HG02588 (cell line): ENCODE measurements around the gene GRK5.
A peak's percentile ranks its signal among the peaks of the same experiment; 100 is the strongest.
"Not testable (repeated sequence)": the region's sequence is repeated elsewhere in the genome, so short reads cannot be mapped to it uniquely, and the experiment has no call there.

ENCODE experiments used
- ATAC-seq: cut with Tn5 transposase; IDR thresholded peaks from one replicate; pipeline ENCODE4 v1.9.1; 2021; ENCODE audit warnings: mild to moderate bottlenecking, moderate library complexity; ENCODE audit not compliant: unreplicated experiment

GRK5 gene

DNA sequence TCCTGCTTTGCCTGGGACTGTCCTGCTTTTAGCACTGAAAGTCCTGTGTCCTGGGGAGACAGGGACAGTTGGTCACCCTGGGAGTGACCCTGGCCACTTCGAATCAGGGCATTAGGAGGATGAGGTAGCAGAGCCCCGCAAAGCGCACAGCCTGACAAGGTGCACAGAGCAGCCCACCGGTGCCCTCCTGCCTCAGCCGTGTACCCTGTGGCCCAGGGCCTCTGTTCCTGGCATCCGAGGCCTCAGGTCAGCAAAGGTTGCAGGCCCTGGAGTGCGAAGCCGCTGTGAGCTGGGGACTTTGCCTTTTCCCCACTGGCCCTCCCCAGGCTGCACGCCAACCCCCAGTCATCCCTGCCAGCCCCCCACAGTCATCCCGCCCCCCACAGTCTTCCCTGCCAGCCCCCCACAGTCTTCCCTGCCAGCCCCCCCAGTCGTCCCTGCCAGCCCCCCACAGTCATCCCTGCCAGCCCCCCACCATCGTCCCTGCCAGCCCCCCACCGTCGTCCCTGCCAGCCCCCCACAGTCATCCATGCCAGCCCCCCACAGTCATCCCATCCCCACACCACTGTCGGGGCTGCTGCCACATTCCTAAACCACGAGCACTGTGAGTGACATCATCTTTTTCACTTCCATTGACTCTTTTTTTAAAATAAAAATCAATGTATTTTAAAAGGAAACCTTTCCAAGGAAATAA, 243.4 kb downstream of the GRK5 start:
- ATAC-seq: no peak

DNA sequence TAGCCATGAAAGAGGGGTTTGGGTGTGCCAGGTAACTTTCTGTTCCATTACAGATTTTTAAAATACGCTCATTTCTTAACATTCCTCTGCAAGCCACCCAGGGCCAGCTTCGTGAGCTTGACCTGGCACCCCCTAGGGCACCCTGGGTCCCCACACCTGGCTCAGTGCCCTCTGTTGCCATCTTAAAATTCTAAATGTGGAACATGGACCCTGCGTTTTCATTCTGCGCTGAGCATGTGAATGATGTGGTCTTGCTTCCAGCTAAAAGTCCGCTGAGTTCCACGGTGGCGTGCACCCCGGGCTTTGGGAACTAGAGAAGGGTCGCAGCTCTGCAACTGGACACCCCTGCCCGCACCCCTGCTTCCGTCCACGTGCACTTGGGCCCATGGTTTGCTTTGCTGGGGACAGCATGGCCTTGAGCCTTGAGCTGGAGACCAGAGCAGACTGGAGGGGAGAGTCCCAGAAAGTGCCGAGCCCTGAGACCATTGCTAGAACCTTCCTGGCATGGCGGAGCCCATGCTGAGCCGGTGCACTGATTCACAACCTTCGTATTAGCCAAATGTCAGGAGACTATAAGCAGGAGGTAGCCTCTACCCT, 244.0 kb downstream of the GRK5 start:
- no peak for ATAC-seq

DNA sequence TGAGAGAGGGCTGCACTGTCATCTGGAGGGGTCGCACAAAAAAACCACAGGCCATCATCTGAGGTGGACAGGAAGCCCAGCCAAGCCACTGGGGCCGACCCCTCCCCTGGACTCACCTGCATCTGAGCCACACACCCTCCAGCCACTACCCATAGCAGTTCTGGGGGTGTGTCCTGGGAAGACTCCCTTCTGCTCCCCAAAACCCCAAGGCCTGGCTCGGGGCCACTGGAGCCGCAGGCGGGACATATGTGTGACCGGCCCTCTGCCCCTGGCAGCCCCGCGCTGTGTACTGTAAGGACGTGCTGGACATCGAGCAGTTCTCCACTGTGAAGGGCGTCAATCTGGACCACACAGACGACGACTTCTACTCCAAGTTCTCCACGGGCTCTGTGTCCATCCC, 245.0 kb downstream of the GRK5 start:
- ATAC-seq: no peak

DNA sequence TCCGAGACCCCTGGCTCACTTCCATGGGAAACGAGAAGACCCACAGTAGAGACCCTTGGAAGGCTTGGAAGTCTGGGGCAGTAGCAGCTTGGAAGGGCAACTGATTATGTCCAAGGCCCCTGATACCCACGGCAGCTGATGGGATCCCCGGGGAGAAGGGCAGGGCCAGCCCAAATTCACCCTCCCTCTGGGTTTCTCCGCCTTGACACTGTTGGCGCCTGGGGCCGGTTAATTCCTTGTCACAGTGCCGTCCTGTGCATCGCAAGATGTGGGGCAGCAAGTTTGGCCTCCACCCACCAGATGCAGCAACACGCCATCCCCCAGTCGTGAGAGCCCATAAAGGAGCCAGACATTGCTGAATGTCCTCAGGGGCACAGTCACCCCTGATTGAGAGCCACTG, 245.9 kb downstream of the GRK5 start:
- ATAC-seq: no peak

DNA sequence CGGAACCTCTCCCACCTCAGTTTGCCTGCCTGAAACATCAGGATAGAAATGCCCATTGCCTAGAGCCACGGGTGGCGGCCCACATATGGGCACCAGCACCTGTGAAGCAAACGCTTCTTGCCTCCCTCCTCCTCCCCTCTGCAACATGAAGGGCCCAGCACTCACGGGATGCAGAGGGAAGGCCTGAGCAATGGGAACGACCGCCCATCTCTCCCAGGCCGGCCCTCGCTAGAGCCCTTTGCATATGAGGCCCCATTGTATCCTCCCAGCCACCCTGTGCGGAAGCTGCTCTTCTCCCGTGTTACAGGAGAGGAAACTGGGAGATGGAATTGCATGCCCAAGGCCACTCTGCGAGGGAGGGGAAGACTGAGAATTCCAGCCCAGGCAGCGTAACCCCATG, 246.9 kb downstream of the GRK5 start:
- ATAC-seq: no peak

DNA sequence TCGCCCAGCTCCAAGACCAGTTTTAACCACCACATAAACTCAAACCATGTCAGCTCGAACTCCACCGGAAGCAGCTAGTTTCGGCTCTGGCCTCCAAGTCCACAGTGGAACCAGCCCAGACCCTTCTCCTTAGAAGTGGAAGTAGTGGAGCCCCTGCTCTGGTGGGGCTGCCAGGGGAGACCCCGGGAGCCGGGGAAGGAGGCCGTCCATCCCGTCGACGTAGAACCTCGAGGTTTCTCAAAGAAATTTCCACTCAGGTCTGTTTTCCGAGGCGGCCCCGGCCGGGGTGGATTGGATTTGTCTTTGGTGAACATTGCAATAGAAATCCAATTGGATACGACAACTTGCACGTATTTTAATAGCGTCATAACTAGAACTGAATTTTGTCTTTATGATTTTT, 247.6 kb downstream of the GRK5 start:
- ATAC-seq: no peak

DNA sequence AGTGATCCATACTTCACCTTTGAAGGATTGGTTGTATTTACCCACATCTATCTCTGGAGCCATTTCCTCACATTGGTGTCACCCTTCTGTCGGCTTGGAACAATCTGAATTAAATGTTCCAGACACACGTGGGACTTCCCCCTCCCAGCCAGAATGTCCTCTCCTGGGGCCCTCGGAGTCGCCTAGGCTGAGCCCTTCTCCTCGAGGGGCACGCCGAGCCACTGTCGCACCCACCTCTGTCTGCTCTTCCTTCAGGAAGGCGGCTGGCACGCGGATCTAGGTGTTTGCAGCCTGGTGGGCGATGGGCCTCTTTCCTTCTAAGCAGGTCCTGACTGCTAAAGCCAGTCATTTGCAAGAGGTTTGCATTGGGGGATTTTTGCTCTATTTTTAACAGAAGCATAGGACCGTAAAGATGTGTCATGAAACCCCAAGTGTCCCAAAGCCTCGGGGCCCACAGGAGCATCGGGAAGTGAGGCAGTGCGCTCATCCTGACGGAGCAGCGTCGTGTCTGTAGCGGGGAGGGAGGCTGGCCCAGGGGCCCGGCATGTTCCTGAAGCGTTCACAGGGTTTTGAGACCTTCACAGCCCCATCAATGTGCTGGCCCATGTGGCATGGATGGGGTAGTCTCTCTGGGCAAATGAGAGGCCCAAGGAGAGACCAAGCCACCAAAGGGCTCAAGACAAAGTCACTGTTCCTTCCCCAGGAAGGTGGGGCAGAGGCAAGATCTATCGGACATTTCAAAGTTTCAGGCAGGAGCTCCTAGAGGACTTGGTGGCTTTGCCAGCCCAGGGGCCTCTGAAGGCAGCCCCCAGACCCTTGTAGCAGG, 248.5 kb downstream of the GRK5 start:
- ATAC-seq: peak; percentile 60

DNA sequence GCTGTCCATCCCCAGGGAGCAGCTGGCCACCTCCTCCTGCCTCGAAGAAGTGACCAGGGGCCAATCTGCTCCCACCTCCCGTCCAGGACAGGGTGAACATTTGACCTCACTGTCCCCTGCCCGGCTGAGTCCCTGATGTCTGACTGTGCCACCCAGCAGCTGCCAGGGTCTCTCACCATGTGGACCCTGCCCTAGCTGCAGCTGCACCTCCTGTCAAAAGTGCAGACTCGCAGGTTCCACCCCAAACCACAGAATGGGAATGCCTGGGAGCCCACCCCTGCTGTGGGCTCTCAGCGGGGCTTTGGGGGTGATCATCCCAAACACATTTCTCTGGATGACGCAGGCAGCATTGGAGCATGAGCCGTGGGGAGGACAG, 249.1 kb downstream of the GRK5 start:
- no peak for ATAC-seq

DNA sequence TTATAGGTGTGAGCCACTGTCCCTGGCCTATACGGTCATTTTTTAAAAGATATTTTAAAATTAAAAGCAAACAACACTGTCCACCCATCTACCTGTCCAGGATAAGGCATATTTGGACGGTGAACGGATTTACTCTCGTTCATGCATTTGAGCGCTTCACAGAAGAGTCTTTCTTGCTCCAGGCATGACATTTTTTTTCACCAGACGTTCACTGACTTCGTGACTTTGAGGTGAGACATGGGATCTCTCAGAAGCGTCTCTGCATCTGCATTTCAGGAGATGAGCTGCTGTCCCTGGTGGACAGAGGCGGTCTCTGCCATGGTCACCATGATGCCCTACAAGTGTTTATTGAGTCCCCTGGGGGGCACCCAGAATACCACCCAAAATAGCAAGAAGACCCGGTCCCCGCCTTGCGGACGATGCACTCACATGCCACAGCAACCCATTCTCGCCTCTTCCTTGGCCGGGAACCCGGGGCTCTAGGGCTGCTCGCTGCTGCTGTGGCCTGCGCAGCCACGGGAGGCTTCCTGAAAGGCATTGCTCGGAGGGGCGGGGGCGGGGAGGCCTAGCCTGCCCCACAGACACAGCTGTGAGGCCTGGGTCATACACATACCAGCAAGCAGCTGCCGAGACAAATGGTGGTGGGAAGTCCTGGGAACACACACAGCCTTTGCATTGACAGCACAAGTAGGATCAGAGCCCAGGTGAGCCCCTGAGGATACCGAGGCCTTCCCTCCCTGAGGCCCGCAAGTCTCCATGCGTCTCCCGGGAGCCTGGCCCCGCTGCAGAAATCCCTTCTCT, 250.8 kb downstream of the GRK5 start:
- ATAC-seq: no peak

DNA sequence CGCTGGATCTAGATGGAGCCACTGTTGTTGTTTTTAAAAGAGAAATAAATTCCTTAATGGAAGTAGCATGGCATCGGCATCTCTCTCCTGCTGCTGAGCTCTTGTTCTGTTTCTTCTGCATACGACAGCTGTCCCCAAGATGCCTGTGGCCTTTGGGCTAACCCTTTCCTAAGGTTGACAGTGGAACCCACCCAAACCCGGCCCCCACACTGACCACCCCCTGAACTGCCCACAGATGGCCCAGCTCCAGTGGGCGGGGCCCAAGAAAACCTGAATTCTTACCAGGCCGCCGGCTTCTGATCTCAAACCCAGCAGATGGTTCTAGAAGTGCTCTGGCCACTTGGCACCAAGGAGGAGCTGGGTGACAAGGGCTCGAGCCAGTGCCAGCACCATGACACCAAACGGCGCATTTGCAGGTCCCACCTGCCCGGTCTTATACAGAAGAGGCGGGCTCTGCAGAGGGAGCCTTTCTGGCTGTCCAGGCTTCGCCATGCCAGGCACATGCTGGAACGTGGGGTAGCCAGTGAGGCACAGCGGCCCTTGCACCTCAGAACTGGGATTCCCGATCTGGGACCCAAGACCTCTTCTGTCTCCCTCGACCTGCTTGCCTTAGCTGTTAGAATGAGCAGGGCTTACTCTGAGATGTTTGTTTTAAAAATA, 252.4 kb downstream of the GRK5 start:
- no peak for ATAC-seq

DNA sequence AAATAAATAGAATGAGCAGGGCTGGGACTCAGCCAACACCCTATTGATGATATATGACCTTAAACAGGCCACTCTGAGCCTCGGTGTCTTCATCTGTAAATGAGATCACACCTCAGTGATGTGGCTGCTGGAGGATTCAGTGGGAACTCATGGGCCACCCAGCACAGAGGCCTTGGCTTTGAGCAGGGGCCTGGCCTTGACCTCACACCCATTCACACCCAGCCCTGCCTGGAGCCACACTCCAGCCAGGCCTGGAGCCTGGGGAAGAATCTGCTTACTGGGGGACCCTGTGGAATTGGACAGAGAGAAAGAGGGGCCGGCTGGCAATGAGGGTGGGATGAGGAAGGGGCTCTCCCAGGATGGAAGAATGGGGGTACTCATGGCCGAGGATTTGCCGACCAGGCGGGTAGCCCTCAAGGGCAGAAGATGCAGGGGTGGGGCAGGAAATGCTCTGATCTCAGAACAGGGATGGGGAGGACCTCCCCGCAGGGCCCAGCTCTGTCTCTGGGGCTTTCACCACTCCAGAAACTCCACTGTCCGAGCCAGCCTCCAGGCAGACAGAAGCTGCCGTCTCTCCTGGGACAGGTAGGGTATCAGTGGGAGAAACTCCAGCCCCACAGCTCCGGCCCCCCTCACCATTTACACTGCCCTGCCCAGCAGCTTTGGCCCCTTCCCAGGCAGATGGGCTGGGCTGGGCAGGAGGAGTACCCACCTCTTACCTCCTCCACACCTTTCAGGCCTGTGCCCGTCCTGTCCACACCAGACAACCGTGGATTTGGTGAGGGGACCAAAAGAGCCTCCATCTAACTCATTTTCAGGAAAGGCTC, 253.2 kb downstream of the GRK5 start:
- ATAC-seq: no peak

DNA sequence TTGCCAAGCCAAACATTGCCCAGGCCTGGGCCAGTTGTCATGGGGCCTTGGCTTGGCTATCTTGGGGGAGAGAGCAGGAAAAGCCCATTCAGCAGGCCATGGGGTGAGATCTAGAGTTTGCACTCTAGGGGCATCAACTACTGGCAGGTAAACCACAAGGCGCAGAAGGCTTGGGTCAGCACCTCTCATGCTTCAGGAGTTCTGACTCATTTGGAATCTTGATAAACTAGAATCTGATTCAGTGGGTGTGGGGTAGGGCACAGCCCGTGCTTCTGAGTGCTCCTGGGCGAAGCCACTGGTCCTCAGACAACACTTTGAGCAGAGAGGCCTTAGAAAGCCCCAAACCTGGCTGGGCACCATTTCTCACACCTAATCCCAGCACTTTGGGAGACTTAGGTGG, 254.0 kb downstream of the GRK5 start:
- no peak for ATAC-seq

DNA sequence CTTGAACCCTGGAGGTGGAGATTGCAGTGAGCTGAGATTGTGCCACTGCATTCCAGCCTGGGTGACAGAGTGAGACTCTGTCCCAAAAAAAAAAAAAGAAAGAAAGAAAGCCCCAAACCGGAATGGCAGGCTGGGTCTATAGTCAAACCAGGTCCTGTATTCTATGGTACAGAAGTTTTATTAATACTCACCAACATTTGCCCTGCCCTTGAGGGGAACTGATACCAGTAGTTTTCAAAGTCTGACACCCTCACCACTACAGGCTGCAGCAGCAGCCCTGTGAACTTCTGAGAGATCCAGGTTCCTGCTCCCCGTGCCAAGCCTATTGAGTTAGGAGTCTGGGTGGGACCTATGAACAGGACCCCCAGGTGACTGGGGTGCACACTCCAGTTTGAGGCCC, 254.6 kb downstream of the GRK5 start:
- no peak for ATAC-seq

DNA sequence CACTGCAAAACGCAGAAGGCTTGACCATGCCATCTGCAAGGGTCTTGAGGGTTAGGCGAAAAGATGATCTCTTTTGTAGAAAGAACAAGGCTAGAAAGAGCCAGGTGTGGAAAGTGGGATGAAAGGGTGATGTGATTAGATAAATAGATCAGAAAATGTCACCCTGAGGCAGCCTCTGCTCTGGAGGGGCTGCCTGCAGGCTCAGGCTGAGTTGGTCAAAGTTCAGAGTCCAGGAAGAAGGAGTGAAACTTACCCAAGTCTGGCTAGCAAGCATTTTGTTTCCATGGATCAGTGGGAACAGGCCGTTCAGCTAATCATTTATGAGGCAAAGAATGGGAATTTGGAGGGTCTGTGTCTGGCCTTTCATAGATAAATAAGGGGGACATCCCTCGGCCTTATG, 255.4 kb downstream of the GRK5 start:
- ATAC-seq: no peak

DNA sequence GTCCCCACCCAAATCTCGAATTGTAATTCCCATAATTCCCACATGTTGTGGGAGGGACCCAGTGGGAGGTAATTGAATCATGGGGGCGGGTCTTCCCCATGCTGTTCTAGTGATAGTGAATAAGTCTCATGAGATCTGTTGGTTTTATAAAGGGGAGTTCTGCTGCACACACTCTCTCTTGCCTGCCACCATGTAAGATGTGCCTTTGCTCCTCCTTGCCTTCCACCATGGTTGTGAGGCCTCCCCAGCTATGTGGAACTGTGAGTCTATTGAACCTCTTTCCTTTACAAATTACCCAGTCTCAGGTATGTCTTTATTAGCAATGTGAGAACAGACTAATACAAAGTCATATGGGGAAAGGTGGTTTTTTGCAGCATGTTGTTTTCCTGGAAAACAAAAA, 255.8 kb downstream of the GRK5 start:
- not testable (repeated sequence) for ATAC-seq

DNA sequence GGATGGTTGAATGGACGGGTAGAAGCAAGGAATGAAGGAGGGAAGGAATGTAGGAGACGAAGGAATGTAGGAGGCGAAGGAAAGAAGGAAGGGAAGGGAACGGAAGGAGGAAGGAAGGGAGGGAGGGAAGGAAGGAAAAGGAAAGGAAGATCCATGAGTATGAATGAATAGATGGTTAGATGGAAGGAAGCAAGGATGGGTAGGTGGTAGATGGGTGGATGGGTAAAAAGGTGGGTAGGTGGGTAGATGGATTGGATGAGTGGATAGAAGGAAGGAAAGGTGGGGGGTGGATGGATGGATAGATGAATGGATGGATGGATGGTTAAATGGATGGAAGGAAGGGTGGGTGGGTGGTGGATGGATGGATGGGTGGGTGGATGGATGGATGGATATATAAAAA, 257.7 kb downstream of the GRK5 start:
- no peak for ATAC-seq

DNA sequence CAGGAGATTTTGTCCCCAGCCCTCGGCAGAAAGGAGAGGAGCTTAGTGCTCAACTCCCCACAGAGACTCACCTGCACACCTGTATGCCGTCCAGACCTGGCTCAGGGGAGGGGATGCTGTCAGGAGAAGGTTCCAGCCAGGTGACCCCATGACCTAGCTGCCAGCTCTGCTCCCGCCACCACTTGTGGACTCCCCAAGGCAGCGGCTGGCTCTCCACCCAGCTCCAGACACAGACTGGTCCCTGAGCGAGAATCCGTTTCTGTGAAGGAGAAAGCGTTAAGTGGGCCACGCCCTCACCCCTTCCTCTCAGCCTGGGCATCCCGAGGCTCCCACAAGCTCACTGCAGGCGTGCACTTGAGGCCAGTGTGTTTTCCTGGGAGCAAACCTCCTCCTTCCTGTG, 258.7 kb downstream of the GRK5 start:
- no peak for ATAC-seq

DNA sequence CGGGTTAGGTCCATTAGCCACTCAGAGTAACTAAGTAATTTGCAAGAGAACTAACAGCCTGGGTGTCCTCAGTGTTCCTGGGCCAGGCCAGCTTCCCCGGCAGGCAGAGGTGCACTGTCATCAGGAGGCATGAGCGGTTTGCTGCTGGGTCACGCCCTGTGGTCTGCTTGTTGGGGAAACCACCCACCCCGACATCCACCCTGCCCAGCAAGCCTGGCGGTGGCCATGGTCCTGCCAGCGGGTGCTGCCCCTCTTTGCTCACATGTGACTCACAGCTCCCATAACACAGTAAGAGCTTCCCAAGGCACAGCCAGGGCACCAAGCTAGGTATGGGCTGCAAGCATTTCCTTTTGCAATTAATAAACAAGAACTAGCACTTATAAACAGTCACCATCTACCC, 259.3 kb downstream of the GRK5 start:
- peak; percentile 64 for ATAC-seq

DNA sequence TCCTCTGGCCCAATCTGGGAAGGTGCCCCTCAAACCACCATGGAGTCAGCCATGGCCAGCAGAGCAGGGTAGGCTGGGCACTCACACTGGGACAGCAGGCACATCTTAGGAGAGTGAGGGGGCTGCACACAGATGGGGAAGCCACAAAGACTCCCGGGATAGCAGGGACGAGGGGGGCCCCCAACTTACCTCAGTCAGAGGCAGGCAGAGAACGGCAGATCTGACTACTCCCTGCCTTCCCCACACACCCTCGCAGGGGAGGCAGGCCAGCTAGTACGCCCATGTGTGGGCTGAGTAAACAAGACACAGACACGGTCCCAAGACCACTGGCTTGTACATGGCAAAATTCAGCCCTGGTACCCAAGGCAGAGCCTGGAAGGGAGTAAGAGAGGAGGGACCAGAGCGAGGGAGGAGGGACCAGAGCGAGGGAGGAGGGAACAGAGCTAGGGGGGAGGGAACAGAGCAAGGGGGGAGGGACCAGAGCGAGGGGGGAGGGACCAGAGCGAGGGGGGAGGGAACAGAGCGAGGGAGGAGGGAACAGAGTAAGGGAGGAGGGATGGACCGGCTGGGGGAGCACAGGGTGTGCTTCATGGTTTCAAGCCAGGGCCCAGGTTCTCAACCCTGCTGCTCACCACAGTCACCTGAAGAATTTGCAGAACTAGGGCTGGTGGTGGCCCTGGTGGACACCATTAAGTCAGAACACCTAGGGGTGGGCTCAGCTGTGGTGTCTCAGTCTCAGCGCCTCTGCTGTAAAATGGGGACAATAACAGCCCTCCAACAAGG, 261.4 kb downstream of the GRK5 start:
- ATAC-seq: no peak
